Natural killer cell (primary cell): ENCODE measurements around the gene ARG1. TPM values are rescaled to one million over a fixed set of nuclear protein-coding genes. Genes with fewer than 3 reads are reported as not detected.

Experiments used
- ATAC-seq, 3 donors: fragments of 150-1000 bp in 2 of 3; fragments of 200-7000 bp in 1 of 3; cut with Tn5 transposase; 1 replicate in 1 of 3; 2 replicates in 2 of 3; pipeline ENCODE4 v1.10.0; 2021; ENCODE audit warnings: mild to moderate bottlenecking in 2 of 3, moderate library complexity in 2 of 3
- DNase-seq, 2 donors: peaks; one replicate each; pipeline versions ENCODE4 v3.0.0 to v3.0.0-alpha.2; 2013 to 2021; ENCODE audit warnings: mixed read lengths in 1 of 2
- H3K27ac ChIP-seq: one replicate; pipeline ENCODE4 v1.5.1; 2013; ENCODE audit warnings: mild to moderate bottlenecking, low read length
- H3K27me3 ChIP-seq: one replicate; pipeline ENCODE4 v1.6.1; 2013; ENCODE audit warnings: low read length; ENCODE audit not compliant: control insufficient read depth, insufficient read depth
- H3K36me3 ChIP-seq: one replicate; pipeline ENCODE4 v1.6.1; 2013; ENCODE audit warnings: low read length; ENCODE audit not compliant: control insufficient read depth, insufficient read depth
- H3K4me1 ChIP-seq: one replicate; pipeline ENCODE4 v1.6.1; 2013; ENCODE audit warnings: low read length; ENCODE audit not compliant: control insufficient read depth, insufficient read depth
- H3K4me3 ChIP-seq: one replicate; pipeline ENCODE4 v1.5.1; 2013; ENCODE audit warnings: low read length
- H3K9me3 ChIP-seq: one replicate; pipeline ENCODE4 v1.6.1; 2013; ENCODE audit warnings: low read length; ENCODE audit not compliant: control insufficient read depth, insufficient read depth
- H3K27ac Mint-ChIP-seq, 2 donors: one replicate each; pipeline ENCODE4 v1.8.0; 2022; ENCODE audit warnings: mild to moderate bottlenecking in 2 of 2, mixed read lengths in 2 of 2, moderate library complexity in 1 of 2
- H3K27me3 Mint-ChIP-seq, 2 donors: one replicate each; pipeline ENCODE4 v1.8.0; 2022; ENCODE audit warnings: low read depth in 2 of 2, mixed read lengths in 2 of 2
- H3K36me3 Mint-ChIP-seq: one replicate; pipeline ENCODE4 v1.8.0; 2022; ENCODE audit warnings: mixed read lengths
- H3K4me1 Mint-ChIP-seq, 2 donors: one replicate each; pipeline ENCODE4 v1.8.0; 2022; ENCODE audit warnings: mixed read lengths in 2 of 2
- H3K4me3 Mint-ChIP-seq: one replicate; pipeline ENCODE4 v1.8.0; 2022; ENCODE audit warnings: mild to moderate bottlenecking, moderate library complexity, mixed read lengths
- H3K9me3 Mint-ChIP-seq, 2 donors: one replicate each; pipeline ENCODE4 v1.8.0; 2022; ENCODE audit warnings: mixed read lengths in 2 of 2
- CTCF ChIP-seq: fragments of 200-600 bp; IDR thresholded peaks from one replicate; pipeline ENCODE4 v1.8.0; 2022; ENCODE audit warnings: antibody characterized with exemption
- whole genome bisulfite sequencing: methylation state at CpG from one replicate; pipeline ENCODE4 v1.1.7; 2013; ENCODE audit warnings: missing lambda C conversion rate; ENCODE audit not compliant: insufficient coverage; 5-methylcytosine and 5-hydroxymethylcytosine counted together
- intact Hi-C: fragments of 100-400 bp; cut with micrococcal nuclease; formaldehyde crosslinking; loops from one replicate; pipeline ENCODE4 v1.14.2; 2022
- total RNA-seq, 4 donors: library from RNA; stranded (reverse); fragments of 120-200 nt in 1 of 4; gene quantifications; one replicate each; pipeline versions ENCODE4 v1.2.3 to v1.2.4, GENCODE V29; 2013 to 2022

Gene ARG1
- total RNA-seq, 3 donors from 2014 or later (not counting 1 experiment from before 2014, with no cell fraction given) = not detected

- intact Hi-C loops = no loop called here
- 40% methylated on average over 1 of the region's 3 CpGs for WGBS
- peaks cover 0 to 19% of the 10 kb centered on the region in 2 donors for H3K27me3 Mint-ChIP-seq
- no peak overlapping the region for H3K4me3 Mint-ChIP-seq
- H3K27ac Mint-ChIP-seq = no peak overlapping the region
- Histone ChIP-seq H3K4me3 (no peak overlapping the region), H3K27ac (no peak overlapping the region), H3K36me3 (no peaks in the 10 kb centered on the region), H3K27me3 (no peaks in the 10 kb centered on the region), H3K9me3 (no peaks in the 10 kb centered on the region), H3K4me1 (no peaks in the 10 kb centered on the region)
- H3K36me3 Mint-ChIP-seq = no peaks in the 10 kb centered on the region
- no peaks in the 10 kb centered on the region for H3K4me1 Mint-ChIP-seq
- no peaks in the 10 kb centered on the region for H3K9me3 Mint-ChIP-seq
- ATAC-seq = no peak
- TF ChIP-seq CTCF = no peak
- DNase-seq = no peak
Measured at GRCh38 chr6:131552572-131552971, 20.5 kb upstream of the ARG1 start.

- Mint-ChIP-seq H3K27ac (no peak overlapping the region), H3K4me3 (no peak overlapping the region), H3K4me1 (no peaks in the 10 kb centered on the region), H3K9me3 (no peaks in the 10 kb centered on the region), H3K27me3 (peaks cover under 1 to 17% of the 10 kb centered on the region in 2 donors), H3K36me3 (no peaks in the 10 kb centered on the region)
- Histone ChIP-seq H3K4me1 (no peaks in the 10 kb centered on the region), H3K36me3 (no peaks in the 10 kb centered on the region), H3K27me3 (no peaks in the 10 kb centered on the region), H3K4me3 (no peak overlapping the region), H3K27ac (no peak overlapping the region), H3K9me3 (no peaks in the 10 kb centered on the region)
- DNase-seq (no peak), ATAC-seq (no peak)
- intact Hi-C loops = no loop called here
- TF ChIP-seq CTCF = no peak
Measured at GRCh38 chr6:131555992-131556391, 17.0 kb upstream of the ARG1 start.

GRCh38 chr6:131558922-131559321 is 14.1 kb upstream of the ARG1 start:
- Histone ChIP-seq H3K27me3 (no peaks in the 10 kb centered on the region), H3K27ac (no peak overlapping the region), H3K4me3 (no peak overlapping the region), H3K4me1 (no peaks in the 10 kb centered on the region), H3K36me3 (no peaks in the 10 kb centered on the region), H3K9me3 (no peaks in the 10 kb centered on the region)
- no peak for TF ChIP-seq CTCF
- 93% methylated on average over 4 of the region's 4 CpGs for WGBS
- Mint-ChIP-seq H3K4me1 (no peaks in the 10 kb centered on the region), H3K4me3 (no peak overlapping the region), H3K27me3 (peaks cover 4 to 13% of the 10 kb centered on the region in 2 donors), H3K27ac (no peak overlapping the region), H3K36me3 (no peaks in the 10 kb centered on the region), H3K9me3 (no peaks in the 10 kb centered on the region)
- DNase-seq = no peak
- intact Hi-C loops = no loop called here
- ATAC-seq = no peak

GRCh38 chr6:131561925-131562707 is 10.9 kb upstream of the ARG1 start:
- H3K36me3 Mint-ChIP-seq = no peaks in the 10 kb centered on the region
- Histone ChIP-seq H3K4me3 (no peak overlapping the region), H3K27me3 (no peaks in the 10 kb centered on the region), H3K9me3 (no peaks in the 10 kb centered on the region), H3K36me3 (no peaks in the 10 kb centered on the region), H3K27ac (no peak overlapping the region), H3K4me1 (no peaks in the 10 kb centered on the region)
- no peak overlapping the region for H3K27ac Mint-ChIP-seq
- H3K4me3 Mint-ChIP-seq = no peak overlapping the region
- H3K27me3 Mint-ChIP-seq = peaks cover 6 to 10% of the 10 kb centered on the region in 2 donors
- no peak for ATAC-seq
- no peak for TF ChIP-seq CTCF
- WGBS = 93% methylated on average over 3 of the region's 4 CpGs
- no peak for DNase-seq
- no peaks in the 10 kb centered on the region for H3K4me1 Mint-ChIP-seq
- H3K9me3 Mint-ChIP-seq = no peaks in the 10 kb centered on the region
- intact Hi-C loops = no loop called here
